Measurements from ENCODE around the gene WFDC1.

WFDC1 gene

GRCh38 chr16:84378099-84378498 lies 83.4 kb downstream of the WFDC1 start:
- no peak for DNase-seq (ENCODE audit: low read depth)

DNA sequence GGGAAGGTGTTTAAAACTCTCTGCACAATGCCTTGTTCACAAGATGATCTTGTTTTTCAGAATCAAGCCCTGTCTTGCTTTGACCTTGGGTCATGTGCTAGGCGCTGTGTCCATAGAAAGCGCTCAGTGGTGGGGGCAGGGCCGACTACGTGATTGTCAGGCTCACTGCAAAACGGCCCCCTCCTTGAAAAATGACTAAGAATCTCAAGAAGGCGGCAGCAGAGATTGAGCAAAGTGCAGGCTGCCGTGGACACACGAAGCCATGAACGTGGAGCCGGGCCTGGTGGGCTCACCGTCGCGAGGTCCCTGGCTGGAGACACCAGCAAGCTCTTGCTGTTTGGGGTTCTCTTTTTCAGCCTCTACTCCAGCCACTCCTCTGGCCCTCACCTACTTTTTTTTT lies 83.9 kb downstream of the WFDC1 start:
- DNase-seq (ENCODE audit: low read depth) = no peak

- no peak for DNase-seq (ENCODE audit: low read depth)
These were observed 84.5 kb downstream of the WFDC1 start for GRCh38 chr16:84379008-84379708.

All from stimulated activated CD4-positive, alpha-beta T cell treated with anti-CD3 and anti-CD28 coated beads, Interleukin-2, amount 100 ng/mL, for 4 hours (primary cell).